GM19023 (cell line): Measurements from ENCODE around the gene ZNF618.

Experiments
- ATAC-seq: cut with Tn5 transposase; IDR thresholded peaks from one replicate; pipeline ENCODE4 v1.9.1; 2021; ENCODE audit warnings: mild to moderate bottlenecking, moderate library complexity; ENCODE audit not compliant: unreplicated experiment

The ZNF618 gene

GRCh38 chr9:113955076-113955752 lies 79.1 kb downstream of the ZNF618 start:
- no peak for ATAC-seq

GRCh38 chr9:113956901-113957300 lies 80.8 kb downstream of the ZNF618 start:
- ATAC-seq = no peak

GRCh38 chr9:113957351-113957750 lies 81.2 kb downstream of the ZNF618 start:
- no peak for ATAC-seq

GRCh38 chr9:113957821-113958341 lies 81.8 kb downstream of the ZNF618 start:
- no peak for ATAC-seq

DNA sequence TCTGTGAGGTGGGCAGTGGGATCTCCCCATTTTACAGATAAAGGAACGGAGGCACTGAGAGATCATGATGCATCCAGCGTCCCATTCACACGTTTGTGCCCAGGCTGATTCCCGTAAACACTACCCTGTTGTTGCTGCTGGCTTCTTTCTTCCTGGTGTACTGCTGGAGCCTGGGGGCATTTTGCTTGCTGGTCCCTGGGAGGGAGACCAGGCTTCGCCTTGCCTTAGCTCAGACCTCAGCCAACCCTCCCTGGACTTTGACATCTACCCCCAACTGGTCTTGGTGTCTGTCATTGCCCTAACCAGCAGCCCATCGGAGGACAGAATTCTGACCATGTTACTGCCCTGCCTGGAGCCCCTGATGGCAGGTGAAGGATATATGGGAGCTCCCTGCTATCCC lies 82.4 kb downstream of the ZNF618 start:
- no peak for ATAC-seq

DNA sequence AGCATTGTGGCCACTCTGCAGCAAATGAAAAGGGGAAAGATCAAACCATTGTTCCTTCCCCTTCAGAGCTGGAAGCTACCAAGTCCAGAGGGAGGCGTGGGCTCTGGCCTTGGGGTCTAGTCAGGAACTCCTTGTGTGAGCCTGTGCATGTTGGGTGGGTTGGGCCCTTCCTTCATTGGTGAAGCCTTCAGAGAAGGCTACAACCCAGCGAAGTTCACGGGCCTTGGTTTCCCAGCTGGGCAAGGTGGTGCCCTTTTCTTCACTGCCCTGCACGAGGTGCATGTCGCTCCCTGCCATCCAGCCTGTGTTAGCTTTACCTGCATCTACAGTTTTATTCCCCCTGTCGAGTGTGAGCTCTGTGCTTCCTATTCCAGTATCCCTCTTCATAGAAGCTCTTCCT lies 84.7 kb downstream of the ZNF618 start:
- no peak for ATAC-seq

DNA sequence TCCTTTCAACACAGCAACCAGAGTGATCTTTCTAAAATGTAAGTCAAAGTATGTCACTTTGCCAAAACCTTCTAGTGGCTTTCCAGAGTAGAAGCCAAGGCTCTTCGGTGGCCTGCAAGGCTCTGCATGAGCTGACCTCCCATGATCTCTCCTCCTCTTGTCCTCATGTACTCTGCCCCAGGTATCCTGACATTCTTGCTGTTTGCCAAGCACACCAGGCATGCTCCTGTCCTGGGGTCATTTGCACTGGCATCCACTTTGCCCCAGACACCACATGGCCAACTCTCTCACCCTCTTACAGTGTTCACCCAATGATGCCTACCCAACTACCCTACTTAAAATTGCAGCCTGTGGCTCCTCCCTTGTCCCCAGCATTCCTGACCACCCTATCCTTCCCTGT lies 86.3 kb downstream of the ZNF618 start:
- ATAC-seq = no peak

DNA sequence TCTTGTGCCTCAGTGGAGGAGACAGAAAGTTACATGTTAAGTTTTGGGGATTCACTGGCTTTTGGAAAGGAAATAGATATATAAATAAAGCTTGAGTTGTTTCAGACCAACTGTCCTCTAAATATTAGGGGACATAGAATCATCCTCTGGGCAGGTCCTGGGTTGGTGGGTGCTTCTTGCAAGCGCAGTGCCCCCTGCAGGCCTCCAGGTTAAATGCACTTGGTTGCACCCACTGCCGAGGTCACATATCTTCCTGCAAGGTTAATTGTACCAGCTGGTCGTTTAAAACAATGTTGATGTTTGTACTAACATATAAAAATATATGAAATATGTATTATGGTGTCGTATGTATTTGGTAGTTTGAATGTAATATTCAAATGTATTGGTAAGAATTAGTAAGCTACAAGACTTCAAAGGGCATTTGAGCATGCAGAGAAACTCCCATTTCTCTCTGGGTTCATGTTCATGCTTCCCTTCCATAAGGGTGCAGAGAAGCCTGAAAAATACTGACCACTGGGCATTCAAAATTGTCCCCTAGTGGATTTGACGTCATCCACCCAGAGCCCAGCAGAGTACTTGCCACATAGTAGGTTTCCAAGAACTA lies 87.0 kb downstream of the ZNF618 start:
- no peak for ATAC-seq

DNA sequence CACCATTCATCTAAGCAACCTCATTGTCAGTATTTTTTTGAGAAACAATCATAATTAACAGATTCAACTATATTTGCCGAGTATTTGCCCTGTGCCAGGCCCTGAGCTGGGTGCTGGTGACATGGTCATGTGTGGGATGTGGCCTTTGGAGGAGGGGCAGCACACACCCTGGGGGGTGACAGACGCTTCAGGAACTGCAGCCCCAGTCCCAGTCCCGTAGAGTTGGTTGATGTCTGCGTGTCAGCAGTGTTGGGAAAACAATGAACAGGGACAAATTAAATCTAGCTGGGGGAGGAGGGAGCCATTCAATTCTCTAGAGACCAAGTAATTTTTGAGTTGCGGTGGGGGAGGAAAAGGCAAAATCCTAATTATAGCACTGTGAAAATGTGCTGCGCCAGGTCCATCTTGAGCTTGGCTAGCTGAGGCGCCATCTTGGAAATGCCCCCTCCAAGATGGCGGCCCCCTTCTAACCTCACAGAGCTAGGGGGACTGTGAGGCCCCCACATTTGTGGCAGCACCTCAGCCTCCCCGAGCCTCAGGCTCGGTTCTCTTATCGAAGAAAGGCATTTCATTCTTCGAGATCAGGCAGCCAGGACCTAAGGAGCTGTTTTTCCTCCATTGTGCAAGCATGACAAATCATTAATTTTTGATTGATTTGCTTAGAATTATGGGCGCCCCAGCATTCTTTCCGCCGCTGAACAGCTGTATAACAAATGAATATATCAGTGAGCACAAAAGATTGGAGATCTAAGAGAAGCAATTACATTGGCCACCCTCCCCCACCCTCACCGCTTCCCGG lies 87.8 kb downstream of the ZNF618 start:
- ATAC-seq = no peak

DNA sequence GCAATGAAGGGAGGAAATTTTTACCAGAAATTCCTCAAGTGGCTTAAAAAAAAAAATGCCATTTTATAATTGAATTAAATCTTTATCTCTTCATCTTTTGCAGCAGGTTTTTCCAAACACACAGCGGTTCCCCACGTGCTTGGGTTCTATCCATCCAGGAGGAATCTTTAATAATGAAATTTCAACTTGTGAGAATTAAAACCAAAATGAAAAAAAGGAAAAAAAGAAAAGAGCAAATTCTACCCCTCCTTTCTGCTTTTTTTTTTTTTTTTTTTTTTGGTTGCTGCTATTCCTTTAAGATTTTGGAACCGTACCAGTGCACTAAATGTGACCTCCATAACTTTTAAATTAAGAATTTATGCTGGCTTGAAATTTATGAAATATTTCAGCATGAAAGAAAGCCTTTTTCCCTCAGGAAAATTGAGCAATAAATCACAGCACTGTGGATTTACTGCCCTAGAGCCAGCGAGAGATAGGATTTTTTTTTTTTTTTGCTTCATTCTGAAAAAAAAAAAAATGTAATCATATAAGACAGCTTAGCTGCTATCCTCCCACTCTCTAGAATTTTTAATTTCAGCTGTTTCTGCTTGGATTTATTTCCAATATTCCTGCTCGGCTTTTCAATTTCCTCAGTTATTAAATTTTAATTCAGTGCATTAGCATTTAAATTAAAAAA lies 88.5 kb downstream of the ZNF618 start:
- no peak for ATAC-seq

DNA sequence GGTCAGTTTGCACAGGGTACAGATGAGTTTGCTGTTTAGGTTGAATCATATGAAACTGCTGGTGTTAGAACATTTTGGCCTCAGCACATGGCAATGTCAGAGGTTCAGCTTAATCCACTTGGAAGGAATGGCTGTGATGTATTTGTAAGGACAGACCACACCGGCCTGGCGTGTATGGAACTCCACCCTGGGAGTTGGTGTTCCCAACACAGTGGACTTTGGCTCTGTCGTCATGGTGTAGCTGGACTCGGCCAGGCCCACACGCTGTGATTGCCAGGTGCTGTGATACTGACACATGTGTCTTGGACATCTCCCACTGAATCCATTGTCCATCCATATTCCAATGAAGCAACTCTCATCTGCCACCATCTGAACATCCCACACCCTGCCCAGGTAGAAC lies 90.3 kb downstream of the ZNF618 start:
- ATAC-seq = no peak

DNA sequence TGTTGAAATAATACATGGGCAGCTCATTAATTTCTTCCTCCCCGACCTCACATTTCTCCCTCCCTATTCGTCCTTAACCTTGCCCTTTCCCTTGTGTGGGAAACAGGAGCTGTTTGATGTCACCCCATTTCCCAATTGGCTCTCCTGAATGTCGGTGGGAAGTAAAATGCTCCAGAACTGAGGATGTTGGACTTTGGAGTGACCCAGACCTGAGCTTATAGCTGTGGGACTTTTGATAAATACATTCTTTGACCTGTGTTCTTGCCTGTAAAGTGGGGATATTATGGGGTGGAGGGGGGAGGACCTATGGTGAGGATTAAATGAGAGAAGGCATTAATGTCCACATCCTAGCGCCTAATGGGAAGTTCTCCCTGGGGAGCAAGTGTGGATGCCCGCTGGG lies 91.3 kb downstream of the ZNF618 start:
- no peak for ATAC-seq

DNA sequence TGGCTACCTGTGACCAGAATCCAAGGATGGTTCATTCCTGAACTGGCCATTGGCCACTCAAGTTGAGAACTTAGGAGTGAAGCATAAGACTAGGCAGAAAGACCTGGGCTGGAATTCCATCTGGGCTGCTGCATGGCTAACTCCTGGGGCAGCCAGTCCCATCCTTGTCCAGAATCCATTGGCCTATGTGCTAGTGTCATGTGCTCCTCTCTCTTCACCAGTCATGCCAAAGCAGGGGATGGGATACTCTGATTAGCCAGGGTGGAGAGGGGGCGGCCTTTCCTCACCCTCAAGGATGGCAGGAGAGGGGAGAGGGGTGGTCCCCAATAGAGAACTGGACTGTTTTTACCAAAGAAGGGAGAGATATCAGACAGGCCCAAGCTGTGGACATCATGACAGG lies 93.2 kb downstream of the ZNF618 start:
- no peak for ATAC-seq

DNA sequence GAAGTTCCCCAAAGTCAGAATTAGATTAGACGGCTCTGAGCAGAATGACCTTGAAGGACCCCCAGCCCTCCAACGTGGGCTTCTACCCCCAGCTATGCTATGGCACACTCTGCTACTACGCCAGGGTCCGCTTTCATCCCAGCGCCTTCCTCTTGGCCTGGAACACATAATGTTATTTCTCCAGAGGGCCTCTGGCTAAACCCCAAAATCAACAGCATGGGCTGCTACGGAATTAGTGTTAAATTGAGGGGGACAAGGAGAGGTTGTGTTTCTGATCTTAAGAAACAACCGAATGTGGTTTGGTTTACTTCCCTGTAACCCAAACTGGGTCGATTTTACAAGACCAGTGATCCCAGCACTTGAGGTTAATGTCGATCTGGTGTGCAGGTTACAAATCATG lies 97.1 kb downstream of the ZNF618 start:
- no peak for ATAC-seq

GRCh38 chr9:113973963-113974413 lies 97.9 kb downstream of the ZNF618 start:
- no peak for ATAC-seq

- ATAC-seq = no peak
Measured at GRCh38 chr9:113976915-113977314, 100.8 kb downstream of the ZNF618 start.

- no peak for ATAC-seq
Measured at GRCh38 chr9:113978725-113979342, 102.7 kb downstream of the ZNF618 start.

- ATAC-seq = no peak
Measured at GRCh38 chr9:113979343-113980127, 103.4 kb downstream of the ZNF618 start.

DNA sequence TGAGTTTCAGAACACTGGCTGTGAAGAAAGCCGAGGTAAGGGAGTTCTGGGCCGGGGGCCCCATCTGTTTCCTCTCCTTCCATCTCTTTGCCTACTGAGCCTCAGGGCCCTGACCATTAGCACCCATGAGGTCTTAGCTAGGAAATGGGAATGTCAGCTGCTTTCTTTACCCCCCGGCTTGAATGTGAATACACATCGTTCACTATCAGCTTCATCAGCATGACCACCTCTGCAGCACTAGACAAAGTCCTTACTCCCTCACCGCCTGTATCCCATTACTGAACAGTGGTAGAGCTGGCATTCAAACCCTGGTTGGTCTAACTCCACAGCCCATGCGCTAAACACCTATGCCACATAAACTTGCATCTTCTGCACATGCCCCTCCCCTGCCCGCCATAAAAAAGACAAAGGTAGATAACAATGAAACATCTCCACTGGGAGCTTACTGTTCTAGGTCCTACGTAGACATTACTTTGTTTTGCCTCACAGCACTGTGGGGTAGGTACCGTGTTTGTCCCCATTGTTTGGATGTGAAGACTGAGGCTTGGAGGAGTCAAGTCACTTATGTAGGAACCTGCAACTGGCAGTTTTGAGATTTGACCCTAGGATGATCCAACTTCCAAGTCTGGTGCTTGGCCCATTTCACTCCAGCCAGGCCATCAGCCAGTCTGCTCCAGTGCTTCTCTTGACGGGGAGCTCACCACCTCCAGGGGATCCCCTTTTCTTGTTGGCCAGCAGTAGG lies 108.7 kb downstream of the ZNF618 start:
- no peak for ATAC-seq
